Nucleus accumbens (tissue), 56 donors: ENCODE data around the gene HOXA5.

Experiments used
- DNase-seq, 56 donors: peaks; one replicate each; lab custom pipeline; 2025; lab: John Stamatoyannopoulos, UW

HOXA5 gene

DNA sequence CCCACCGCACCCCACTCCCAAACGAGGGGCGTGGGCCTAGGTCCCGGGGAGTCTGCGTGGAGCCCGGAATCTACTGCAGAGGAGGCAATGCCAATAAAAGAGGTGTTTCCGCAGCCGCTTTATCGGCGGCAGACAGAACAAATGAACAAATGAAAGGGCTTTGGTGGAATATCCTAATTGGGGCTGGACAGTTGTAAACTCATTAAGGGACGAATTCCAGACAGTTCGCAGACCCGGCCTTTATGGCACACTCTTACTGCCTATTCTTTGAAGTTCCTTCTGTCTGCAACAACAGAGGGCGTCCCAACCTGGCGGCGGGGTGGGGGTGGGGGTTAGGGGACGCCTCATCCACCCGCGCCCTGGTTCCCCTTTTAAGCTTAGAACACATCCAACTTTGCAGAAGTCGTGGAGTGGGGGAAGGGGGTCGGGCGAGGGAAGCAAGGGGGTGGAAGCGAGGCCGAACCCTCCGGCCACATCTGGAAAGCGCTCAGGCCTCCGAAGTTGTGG, 17.8 kb upstream of the HOXA5 start:
- peak in 2 of 56 donors; percentile 13 to 46 for DNase-seq

- DNase-seq = peak in 54 of 56 donors; percentile 6 to 90 (median 62)
Measured at GRCh38 chr7:27160546-27161213, 17.2 kb upstream of the HOXA5 start.

DNA sequence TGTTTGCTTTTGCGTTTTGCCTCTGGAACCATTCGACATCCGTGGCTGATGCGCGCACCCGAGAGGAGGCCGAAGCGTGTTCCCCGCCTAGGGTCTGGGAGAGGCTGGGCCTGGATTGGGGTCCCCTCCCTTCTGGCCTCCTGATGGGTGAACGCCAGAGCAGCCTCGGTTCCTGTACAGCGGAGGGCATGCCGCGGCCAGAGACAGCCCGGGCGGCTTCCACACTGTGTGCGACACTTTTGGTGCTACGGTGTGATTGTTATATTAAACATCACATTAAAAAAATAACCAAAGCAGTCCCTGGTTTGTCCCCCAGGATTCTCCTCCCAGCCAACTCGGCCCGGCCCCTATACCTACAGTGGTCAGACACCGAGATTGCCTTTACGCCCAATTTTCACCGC, 16.7 kb upstream of the HOXA5 start:
- DNase-seq = no peak

DNA sequence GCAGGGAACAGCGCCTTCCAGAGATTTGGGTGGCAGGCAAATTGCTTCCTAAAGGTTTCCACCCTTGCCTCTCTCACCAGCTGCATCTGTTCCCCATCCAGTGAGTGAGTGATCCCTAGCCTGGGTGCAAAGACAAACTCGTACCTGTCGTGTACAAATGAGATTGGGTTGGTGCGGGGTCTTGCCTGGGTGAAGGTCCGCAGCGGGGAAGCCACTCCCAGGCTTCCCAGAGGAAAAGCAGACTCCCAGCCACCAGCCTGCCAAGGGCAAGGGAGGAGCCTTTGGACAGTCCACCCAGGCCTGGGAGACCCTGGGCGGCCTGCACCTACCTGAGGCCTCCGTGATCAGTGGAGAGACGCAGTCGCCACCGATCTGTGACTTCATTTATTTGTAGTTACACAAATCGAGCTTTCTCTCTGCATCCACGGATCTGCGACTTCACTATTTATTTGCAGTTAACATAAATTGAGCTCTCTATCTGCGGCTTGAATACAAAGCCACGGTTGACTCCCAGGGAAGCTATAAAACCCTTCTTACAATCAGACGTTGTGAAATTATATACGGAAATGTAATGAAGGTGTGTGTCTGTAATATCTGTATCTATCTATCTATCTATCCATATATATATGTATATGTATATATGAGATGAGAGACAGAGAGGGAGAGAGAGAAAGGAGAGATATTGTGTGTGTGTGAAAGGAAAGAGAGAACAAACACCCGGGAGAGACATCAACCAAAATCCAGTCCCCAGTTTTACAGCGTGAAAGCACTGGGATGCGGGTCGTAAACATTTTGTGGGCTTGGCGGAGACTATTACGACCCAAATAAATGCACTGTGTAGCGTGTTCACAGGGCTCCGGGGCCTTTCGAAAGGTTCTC, 16.0 kb upstream of the HOXA5 start:
- DNase-seq = no peak

- DNase-seq = no peak
Measured at GRCh38 chr7:27158436-27159265, 15.2 kb upstream of the HOXA5 start.

DNA sequence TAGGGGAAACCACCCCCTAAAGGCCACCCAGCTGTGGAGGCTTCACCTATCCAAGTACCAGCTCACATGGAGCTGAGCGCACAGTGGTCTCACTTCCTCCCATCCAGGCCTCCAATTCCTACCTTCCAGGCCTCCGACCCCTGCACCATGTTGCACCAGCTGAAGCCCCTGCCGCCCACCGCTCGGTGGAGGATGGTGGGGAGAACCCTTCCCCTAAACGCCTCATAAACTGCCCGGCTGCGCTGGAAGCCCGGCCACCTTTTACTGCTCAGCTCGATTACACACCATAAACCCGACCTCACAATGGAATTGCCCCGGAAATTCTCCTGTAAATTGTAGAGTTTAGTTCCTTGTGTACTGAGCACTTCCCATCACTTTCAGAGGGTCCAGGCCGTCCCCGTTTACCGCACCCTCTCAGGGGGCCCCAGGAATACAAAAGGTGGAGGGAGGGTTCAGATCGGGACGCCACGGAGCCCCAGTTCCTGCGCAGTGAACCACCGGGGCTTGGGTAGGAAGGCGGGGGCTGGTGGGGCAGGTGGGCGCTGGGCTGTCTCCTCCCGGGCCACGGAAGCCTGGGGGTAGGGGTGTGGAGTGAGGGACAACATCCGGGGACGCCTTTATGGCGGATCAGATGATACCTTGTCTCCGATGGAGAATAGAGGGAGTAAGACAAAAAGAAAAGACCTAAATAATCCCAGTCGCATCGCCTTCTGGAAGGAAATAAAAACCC, 14.4 kb upstream of the HOXA5 start:
- DNase-seq = no peak

GRCh38 chr7:27156916-27157701, 13.6 kb upstream of the HOXA5 start:
- no peak for DNase-seq

GRCh38 chr7:27156508-27156898, 13.0 kb upstream of the HOXA5 start, which contains the start of gene HOXA7:
HOXA7 (minus strand) TSS chr7:27156675; CDS start chr7:27156545, 130 bp downstream.
- no peak for DNase-seq

- no peak for DNase-seq
Measured at GRCh38 chr7:27155816-27156507, 12.5 kb upstream of the HOXA5 start.

- no peak for DNase-seq
Measured at GRCh38 chr7:27154901-27155815, 11.7 kb upstream of the HOXA5 start.

- no peak for DNase-seq
Measured at GRCh38 chr7:27154369-27154768, 10.9 kb upstream of the HOXA5 start.

GRCh38 chr7:27153526-27153925, 10.0 kb upstream of the HOXA5 start:
- no peak for DNase-seq

DNA sequence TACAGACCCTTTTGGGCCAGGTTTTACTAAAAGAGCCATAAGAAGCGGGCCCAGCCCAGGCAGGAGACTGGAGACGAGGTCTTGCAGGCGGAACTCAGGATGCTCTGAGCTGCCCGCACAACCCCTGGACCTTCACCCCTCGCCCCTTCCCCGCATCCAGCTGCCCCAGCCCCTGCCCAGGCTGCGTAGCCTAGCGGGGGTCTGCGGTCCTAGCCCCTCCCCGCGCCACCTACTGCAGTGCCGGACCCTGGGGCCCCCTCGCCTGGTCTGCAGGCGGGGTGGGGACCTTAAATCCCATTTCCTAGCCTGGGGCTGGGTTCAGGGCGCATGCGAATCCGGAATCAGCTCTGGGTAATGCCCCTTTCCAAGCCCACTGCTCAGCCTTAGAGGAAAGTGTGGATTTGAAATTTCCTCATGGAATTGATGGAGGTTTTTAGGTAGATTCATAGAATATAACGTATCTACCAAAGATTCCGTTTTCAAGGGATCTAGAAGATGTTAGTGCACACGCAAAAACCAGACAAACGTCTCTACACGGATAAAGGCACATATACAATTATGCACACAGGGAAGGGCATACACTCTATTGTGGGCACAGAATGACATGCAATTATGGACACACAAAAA, 9.4 kb upstream of the HOXA5 start:
- no peak for DNase-seq

- DNase-seq = no peak
Measured at GRCh38 chr7:27151931-27152815, 8.7 kb upstream of the HOXA5 start, which contains the start of gene HOXA3. HOXA3 (minus strand) TSS chr7:27152583; CDS start chr7:27110640, 41,943 bp downstream.

DNA sequence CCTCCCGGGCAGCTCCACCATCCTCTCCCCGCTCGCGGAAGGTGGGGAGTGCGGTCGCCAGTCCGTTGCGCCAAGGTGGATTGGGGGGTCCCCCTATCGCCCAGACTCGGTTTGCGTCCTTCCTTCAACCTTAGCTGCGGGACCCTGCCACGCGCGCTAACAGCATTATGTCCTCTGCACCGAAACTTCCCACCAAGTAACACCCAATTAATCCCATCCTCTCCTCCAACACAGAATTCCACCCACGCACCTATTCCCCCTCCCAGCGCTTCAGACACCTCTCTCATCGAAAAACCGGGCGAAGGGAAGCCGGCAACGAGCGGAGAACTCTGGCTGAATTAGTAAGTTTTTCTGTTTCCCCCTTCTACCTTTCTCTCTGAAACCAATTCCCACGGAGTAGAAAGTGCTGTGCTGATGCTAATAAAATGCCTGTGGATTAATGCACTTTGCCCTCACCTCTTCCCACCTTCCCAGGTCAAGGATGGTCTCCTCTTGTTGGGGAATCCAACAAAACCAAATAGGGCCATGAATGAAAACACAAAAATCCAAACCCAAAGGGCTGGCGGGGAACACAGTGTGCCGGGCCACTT, 8.0 kb upstream of the HOXA5 start:
- DNase-seq = no peak
